Mucosa of rectum (tissue), 2 donors: Measurements from ENCODE around the gene BCAS1.
"Not testable (repeated sequence)": the region's sequence is repeated elsewhere in the genome, so short reads cannot be mapped to it uniquely, and the experiment has no call there.

Experiments
- H3K27ac ChIP-seq, 2 donors: one replicate each; pipeline ENCODE4 v1.7.0; 2013; ENCODE audit warnings: inconsistent platforms in 2 of 2, low read depth in 2 of 2, low read length in 2 of 2
- H3K27me3 ChIP-seq, 2 donors: one replicate each; pipeline ENCODE4 v1.7.0; 2013; ENCODE audit warnings: low read length in 2 of 2; ENCODE audit not compliant: control insufficient read depth in 2 of 2, insufficient read depth in 2 of 2
- H3K36me3 ChIP-seq, 2 donors: one replicate each; pipeline ENCODE4 v1.7.0; 2013; ENCODE audit warnings: low read length in 2 of 2; ENCODE audit not compliant: control insufficient read depth in 2 of 2, insufficient read depth in 2 of 2
- H3K4me1 ChIP-seq, 2 donors: one replicate each; pipeline ENCODE4 v1.7.0; 2013; ENCODE audit warnings: low read length in 2 of 2, mild to moderate bottlenecking in 1 of 2; ENCODE audit not compliant: control insufficient read depth in 2 of 2, insufficient read depth in 2 of 2
- H3K4me3 ChIP-seq, 2 donors: one replicate each; pipeline ENCODE4 v1.7.0; 2013; ENCODE audit warnings: low read length in 2 of 2
- H3K9ac ChIP-seq, 2 donors: one replicate each; pipeline ENCODE4 v1.7.0; 2013; ENCODE audit warnings: low read length in 2 of 2, low read depth in 1 of 2, mild to moderate bottlenecking in 1 of 2
- H3K9me3 ChIP-seq, 2 donors: one replicate each; pipeline ENCODE4 v1.7.0; 2013; ENCODE audit warnings: low read length in 2 of 2; ENCODE audit not compliant: control insufficient read depth in 2 of 2
- donor health status: healthy.
- donor health status: Normal muscosa, but diverticular disease.

Gene BCAS1

DNA sequence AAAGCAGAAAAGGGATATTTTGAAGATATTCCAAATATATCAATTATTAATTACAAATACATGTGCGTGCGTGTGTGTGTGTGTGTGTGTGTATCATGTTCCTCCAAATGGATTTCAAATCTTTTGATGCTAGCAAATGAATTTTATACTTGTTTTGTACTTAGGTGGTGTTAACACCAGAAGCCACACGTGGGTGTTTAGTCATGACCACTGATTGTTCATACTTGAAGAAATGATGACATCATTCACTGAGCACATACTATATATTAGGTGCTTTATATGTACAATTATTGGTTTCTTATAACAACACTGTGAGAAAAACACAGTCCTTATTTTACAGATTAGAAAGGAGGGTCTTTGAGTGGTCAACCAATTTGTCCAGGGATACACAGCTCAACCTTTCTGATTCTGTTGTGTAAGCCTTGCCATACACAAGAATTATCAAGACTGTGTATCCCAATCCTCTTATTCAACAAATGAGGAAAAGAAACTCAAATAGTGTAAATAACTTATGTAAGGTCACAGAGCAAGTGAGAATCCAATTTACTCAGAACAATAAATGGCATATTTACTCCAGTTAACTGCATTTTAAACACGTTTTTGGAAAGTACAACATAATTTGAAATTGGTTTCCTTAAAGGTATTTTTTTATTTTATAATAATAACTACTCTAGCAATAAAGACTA is 88.5 kb downstream of the BCAS1 start:
- Histone ChIP-seq H3K36me3 (peaks cover 2 to 20% of the 10 kb centered on the region in 2 donors), H3K4me3 (no peak overlapping the region), H3K9ac (no peak overlapping the region), H3K9me3 (no peaks in the 10 kb centered on the region), H3K27ac (no peak overlapping the region), H3K4me1 (no peaks in the 10 kb centered on the region), H3K27me3 (no peaks in the 10 kb centered on the region)

DNA sequence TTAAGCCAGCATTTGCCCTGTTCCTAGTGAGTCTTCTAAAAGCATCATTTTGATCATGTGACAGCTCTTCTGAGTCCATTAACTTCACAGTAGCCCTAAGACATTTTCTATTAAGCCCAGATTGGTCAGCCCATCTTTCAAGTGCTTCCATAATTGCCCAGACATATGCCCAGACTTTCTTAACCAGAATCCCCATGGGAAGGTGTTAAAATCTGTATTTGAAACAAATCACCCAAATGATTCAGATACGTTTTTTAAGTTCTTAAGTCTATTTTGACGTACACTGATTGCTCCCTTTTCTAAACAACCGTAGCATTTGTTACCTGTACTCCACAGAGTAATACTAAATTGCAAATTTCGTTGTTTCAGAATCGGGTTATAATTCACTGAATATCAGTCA is 89.3 kb downstream of the BCAS1 start:
- Histone ChIP-seq H3K27me3 (no peaks in the 10 kb centered on the region), H3K9me3 (no peaks in the 10 kb centered on the region)

DNA sequence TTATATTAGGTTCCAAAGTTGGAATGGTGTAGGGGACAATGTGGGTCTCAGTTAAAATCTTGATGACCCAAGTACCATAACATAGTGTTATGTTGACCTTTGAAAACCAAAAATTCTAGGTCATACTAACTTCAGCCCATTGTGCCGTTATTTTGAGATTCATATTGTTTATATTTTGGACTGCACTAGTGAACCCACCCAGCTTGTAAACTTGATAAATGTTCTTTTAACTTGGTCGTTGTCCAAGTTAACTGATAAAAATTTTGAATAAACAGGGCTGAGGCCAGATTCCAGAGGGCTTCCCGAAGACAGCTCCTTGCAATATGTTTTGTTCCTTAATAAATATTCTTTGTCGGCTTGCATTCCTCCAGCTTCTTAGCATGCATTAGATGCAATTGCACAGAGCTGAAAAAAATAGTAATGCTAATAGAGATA is 90.3 kb downstream of the BCAS1 start:
- H3K4me3 ChIP-seq: no peak overlapping the region
- no peak overlapping the region for H3K27ac ChIP-seq

More for the DNA sequence above, 89.3 kb downstream of the BCAS1 start:
- peaks cover 2 to 20% of the 10 kb centered on the region in 2 donors for H3K36me3 ChIP-seq
- H3K9ac ChIP-seq: no peak overlapping the region
- no peaks in the 10 kb centered on the region for H3K4me1 ChIP-seq
- no peak overlapping the region for H3K27ac ChIP-seq
- no peak overlapping the region for H3K4me3 ChIP-seq

DNA sequence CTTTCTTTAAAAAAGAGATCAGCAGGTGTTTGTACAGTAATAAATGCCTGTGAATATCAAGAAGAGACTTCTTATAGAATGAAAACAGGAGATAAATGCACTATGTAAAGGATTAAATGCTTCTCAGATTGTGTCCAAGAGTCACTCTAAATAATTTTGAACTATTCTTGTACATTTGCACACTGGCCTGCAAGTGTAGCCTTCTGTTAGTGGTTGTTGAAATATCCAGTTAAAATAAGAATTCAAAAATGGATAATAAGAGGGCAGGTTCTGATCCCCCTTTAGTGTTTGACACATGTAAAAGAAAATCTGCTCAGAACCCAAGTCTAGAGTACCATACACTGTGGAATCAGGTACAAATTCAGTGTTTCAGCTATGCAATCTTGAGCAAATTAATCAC is 91.9 kb downstream of the BCAS1 start:
- no peaks in the 10 kb centered on the region for H3K9me3 ChIP-seq
- H3K4me1 ChIP-seq: no peaks in the 10 kb centered on the region
- H3K27me3 ChIP-seq: no peaks in the 10 kb centered on the region
- H3K9ac ChIP-seq: no peak overlapping the region
- no peak overlapping the region for H3K27ac ChIP-seq
- H3K36me3 ChIP-seq: peaks cover 8 to 10% of the 10 kb centered on the region in 2 donors
- H3K4me3 ChIP-seq: no peak overlapping the region

More for the DNA sequence above, 90.3 kb downstream of the BCAS1 start:
- no peak overlapping the region for H3K9ac ChIP-seq
- no peaks in the 10 kb centered on the region for H3K27me3 ChIP-seq
- H3K36me3 ChIP-seq: peaks cover 4 to 18% of the 10 kb centered on the region in 2 donors
- H3K4me1 ChIP-seq: no peaks in the 10 kb centered on the region
- no peaks in the 10 kb centered on the region for H3K9me3 ChIP-seq

DNA sequence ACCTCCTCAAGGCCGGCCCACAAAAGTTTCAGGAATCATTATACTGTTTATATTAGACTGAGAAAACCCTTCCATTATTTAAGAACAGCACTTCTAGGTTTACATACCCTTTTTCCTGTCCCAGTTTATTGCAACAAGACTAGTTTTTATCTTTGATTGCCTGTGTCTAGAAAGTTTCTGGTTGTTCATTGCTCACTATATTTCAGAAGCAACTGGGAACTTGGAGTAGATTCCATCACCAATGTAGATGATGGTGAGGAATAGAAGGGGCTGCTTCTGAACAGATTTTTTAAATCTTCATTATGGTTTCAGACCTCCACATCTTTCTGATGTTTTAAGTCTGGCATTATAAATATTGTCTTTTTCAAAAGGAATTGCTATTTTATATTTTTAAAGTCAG is 93.0 kb downstream of the BCAS1 start:
- no peak overlapping the region for H3K4me3 ChIP-seq
- H3K27me3 ChIP-seq: no peaks in the 10 kb centered on the region
- H3K4me1 ChIP-seq: no peaks in the 10 kb centered on the region
- no peak overlapping the region for H3K9ac ChIP-seq
- no peaks in the 10 kb centered on the region for H3K9me3 ChIP-seq
- no peak overlapping the region for H3K27ac ChIP-seq
- H3K36me3 ChIP-seq: peaks cover 6 to 9% of the 10 kb centered on the region in 2 donors

DNA sequence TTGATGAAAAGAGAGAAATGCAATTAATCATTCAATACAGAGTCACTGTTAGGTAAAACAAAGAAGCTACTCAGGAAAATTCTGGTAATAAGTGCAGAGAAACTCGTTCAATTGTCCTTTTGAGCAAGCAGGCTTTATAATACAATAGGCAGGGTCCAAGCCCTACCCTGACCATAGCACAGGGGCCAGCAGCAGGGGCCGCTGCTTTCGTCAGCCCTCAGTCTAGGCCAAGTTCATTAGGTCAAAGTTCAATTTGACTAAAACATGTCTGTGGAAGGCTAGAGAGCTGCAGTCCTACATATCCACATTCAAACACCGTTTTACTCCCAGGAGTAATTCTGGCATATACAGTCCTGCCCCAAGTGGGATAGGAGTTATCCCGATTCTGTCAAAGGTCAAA is 94.6 kb downstream of the BCAS1 start:
- Histone ChIP-seq H3K9ac (no peak overlapping the region), H3K4me3 (no peak overlapping the region), H3K9me3 (no peaks in the 10 kb centered on the region), H3K36me3 (peaks cover 6 to 13% of the 10 kb centered on the region in 2 donors), H3K27ac (no peak overlapping the region), H3K27me3 (no peaks in the 10 kb centered on the region), H3K4me1 (no peaks in the 10 kb centered on the region)

DNA sequence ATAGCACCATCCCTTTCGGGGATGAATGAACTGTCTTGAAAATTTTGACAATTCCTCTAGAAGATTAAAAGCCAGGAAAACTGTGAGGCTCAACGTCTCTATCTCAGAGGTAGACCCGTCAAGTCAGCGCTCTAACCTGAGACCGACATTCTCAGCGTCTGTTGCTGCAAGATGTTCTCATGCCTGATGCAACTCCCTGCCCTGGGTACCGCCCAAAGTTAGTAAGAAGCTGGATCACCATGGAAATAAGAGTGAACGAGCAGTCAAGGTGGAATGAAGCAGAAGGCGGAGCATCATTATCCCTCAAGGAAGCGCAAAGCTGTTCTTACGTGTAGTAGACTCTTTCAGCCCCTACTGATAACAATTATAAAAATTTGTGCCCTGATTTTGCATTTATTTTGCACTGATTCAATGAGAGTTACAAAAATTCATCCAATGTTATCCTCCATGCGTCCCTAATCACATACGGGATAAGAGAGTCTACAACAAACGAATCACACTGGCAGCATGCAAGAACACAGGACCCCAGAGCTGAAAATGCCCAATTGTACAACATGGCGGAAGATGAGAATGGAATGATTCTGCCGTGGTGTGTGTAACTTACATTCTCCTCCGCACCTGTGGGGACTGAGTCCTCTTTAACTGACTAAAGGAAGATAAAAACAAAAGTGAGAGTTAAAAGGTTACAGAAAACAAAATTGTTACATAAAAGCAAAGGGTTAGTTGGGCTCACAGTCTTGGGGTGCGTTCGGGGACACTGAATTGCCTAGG is 95.4 kb downstream of the BCAS1 start:
- no peak overlapping the region for H3K27ac ChIP-seq
- no peak overlapping the region for H3K4me3 ChIP-seq
- H3K4me1 ChIP-seq: no peaks in the 10 kb centered on the region
- H3K27me3 ChIP-seq: no peaks in the 10 kb centered on the region
- H3K36me3 ChIP-seq: peaks cover 6 to 13% of the 10 kb centered on the region in 2 donors
- no peaks in the 10 kb centered on the region for H3K9me3 ChIP-seq
- H3K9ac ChIP-seq: no peak overlapping the region

DNA sequence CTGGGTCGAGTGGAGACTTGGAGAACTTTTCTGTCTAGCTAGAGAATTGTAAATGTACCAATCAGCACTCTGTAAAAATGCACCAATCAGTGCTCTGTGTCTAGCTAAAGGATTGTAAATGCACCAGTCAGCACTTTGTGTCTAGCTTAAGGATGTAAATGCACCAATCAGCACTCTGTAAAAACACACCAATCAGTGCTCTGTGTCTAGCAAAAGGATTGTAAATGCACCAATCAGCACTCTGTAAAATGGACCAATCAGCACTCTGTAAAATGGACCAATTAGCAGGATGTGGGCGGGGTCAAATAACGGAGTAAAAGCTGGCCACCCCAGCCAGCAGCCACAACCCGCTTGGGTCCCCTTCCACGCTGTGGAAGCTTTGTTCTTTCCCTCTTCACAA is 96.5 kb downstream of the BCAS1 start:
- not testable (repeated sequence) for H3K36me3 ChIP-seq, H3K9me3 ChIP-seq, H3K27ac ChIP-seq, H3K4me3 ChIP-seq, H3K4me1 ChIP-seq, H3K27me3 ChIP-seq, H3K9ac ChIP-seq

DNA sequence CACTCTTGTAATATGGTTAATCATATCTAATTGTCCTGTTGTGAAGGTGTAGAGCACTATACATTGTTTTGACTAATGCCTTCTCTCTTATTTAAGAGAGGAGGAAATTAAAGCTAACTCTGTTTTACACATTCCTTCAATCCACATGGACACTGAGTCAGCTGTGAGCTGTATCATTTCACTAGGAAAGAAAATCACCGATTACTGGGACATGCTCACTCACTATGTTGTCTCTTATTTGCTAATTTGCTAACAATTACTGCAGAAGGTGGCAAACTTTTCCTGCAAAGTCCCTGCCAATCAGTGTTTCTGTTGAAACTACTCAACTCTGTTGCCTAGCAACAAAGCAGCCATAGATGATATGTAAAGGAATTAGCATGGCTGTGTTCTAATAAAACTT is 98.2 kb downstream of the BCAS1 start:
- peaks cover 3 to 6% of the 10 kb centered on the region in 2 donors for H3K36me3 ChIP-seq
- H3K27ac ChIP-seq: no peak overlapping the region
- H3K9me3 ChIP-seq: no peaks in the 10 kb centered on the region
- no peaks in the 10 kb centered on the region for H3K27me3 ChIP-seq
- no peak overlapping the region for H3K4me3 ChIP-seq
- H3K9ac ChIP-seq: no peak overlapping the region
- H3K4me1 ChIP-seq: no peaks in the 10 kb centered on the region

DNA sequence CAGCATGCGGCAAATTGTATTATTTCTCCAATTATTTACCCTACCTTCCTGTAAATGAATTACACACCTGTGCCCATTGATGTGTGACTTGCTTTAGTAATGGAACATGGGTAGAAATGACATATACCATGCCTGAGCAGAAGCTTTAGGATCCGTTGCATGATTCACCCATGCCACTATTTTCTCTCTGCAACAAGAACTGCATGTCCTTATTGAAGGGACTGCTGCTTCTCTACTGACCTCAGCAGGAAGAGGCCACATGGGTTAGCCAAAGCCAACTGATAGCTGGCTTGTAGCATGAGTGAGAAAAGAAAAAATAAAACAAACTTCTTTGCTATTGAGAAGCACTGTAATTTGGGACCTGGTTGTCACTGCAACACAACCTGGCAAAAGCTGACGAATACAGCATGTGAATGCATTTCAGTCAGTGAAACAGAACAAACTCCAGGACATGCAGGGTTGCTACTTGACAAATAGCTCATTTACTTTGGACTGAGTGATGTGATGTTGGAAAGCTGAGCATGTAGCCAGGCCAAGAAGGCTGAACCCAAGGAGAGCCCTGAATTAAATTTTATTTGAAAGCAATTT is 99.2 kb downstream of the BCAS1 start:
- Histone ChIP-seq H3K36me3 (peaks cover 3 to 6% of the 10 kb centered on the region in 2 donors), H3K27me3 (no peaks in the 10 kb centered on the region), H3K27ac (no peak overlapping the region), H3K9me3 (no peaks in the 10 kb centered on the region), H3K4me1 (no peaks in the 10 kb centered on the region), H3K9ac (no peak overlapping the region), H3K4me3 (no peak overlapping the region)
